Uterus (tissue), 4 donors: ENCODE results near the gene INPP5K. TPM values are rescaled to one million over a fixed set of nuclear protein-coding genes. Genes with fewer than 3 reads are reported as not detected.

ENCODE experiments used
- DNase-seq, 2 donors: peaks; one replicate each; pipeline ENCODE4 v3.0.0-alpha.2; 2019 to 2020
- H3K27ac ChIP-seq, 2 donors: fragments of 200-600 bp; sonication (generic); 1 replicate in 1 of 2; 2 replicates in 1 of 2; pipeline ENCODE4 v1.5.1; 2016 to 2018
- H3K27me3 ChIP-seq, 2 donors: fragments of 200-600 bp; sonication (generic); one replicate each; pipeline ENCODE4 v1.5.1; 2018 to 2019; ENCODE audit warnings: control low read depth in 1 of 2
- H3K36me3 ChIP-seq, 2 donors: fragments of 200-600 bp; sonication (generic); one replicate each; pipeline ENCODE4 v1.5.1; 2019; ENCODE audit warnings: control low read depth in 1 of 2
- H3K4me1 ChIP-seq, 2 donors: fragments of 200-600 bp; sonication (generic); one replicate each; pipeline ENCODE4 v1.5.1; 2018 to 2019; ENCODE audit warnings: control low read depth in 1 of 2
- H3K4me3 ChIP-seq, 2 donors: fragments of 200-600 bp; sonication (generic); 1 replicate in 1 of 2; 2 replicates in 1 of 2; pipeline ENCODE4 v1.5.1; 2018 to 2019; ENCODE audit warnings: mild to moderate bottlenecking in 1 of 2
- H3K9me3 ChIP-seq, 2 donors: fragments of 200-600 bp; sonication (generic); one replicate each; pipeline ENCODE4 v1.5.1; 2019; ENCODE audit warnings: control low read depth in 1 of 2
- POLR2A ChIP-seq, 2 donors: fragments of 450-650 bp; IDR thresholded peaks; one replicate each; pipeline ENCODE4 v1.6.1; 2016; ENCODE audit warnings: antibody characterized with exemption in 2 of 2, mild to moderate bottlenecking in 1 of 2, moderate library complexity in 1 of 2
- intact Hi-C: fragments of 100-400 bp; cut with DNase I; formaldehyde crosslinking; loops from one replicate; pipeline ENCODE4 v1.15.1; 2023; ENCODE audit warnings: low total_unique reads
- total RNA-seq, 4 donors: library from RNA; depleted of rRNA in 3 of 4; stranded (reverse); fragments of >200 nt in 3 of 4; gene quantifications; one replicate each; pipeline versions ENCODE4 v1.1.0 to v1.2.4, GENCODE V29; 2014 to 2023
- TF ChIP-seq, protein P1 (sequence below), 4 experiments: fragments of 200-600 bp in 2 of 4; fragments of 450-650 bp in 2 of 4; sonication (generic) in 2 of 4; IDR thresholded peaks; one replicate each; pipeline ENCODE4 v1.5.1; 2016 to 2019; ENCODE audit warnings: antibody characterized with exemption in 4 of 4, mild to moderate bottlenecking in 2 of 4, moderate library complexity in 1 of 4
- donor health status: DM: yes; HTN: yes; CAD: no.

Gene INPP5K
- total RNA-seq, 4 donors from 2014 or later = 14.1 to 49.3 (median 31.4) TPM

- Histone ChIP-seq H3K4me3 (no peak overlapping the region), H3K27ac (no peak overlapping the region), H3K36me3 (no peaks in the 10 kb centered on the region), H3K4me1 (no peaks in the 10 kb centered on the region), H3K9me3 (no peaks in the 10 kb centered on the region), H3K27me3 (no peaks in the 10 kb centered on the region)
- intact Hi-C loops = no loop called here
- no peak for TF ChIP-seq POLR2A (IDR thresholded peaks at IDR 0.05)
- TF ChIP-seq, protein P1, sequence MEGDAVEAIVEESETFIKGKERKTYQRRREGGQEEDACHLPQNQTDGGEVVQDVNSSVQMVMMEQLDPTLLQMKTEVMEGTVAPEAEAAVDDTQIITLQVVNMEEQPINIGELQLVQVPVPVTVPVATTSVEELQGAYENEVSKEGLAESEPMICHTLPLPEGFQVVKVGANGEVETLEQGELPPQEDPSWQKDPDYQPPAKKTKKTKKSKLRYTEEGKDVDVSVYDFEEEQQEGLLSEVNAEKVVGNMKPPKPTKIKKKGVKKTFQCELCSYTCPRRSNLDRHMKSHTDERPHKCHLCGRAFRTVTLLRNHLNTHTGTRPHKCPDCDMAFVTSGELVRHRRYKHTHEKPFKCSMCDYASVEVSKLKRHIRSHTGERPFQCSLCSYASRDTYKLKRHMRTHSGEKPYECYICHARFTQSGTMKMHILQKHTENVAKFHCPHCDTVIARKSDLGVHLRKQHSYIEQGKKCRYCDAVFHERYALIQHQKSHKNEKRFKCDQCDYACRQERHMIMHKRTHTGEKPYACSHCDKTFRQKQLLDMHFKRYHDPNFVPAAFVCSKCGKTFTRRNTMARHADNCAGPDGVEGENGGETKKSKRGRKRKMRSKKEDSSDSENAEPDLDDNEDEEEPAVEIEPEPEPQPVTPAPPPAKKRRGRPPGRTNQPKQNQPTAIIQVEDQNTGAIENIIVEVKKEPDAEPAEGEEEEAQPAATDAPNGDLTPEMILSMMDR (IDR thresholded peaks at IDR 0.05) = no peak
- no peak for DNase-seq
Observed at GRCh38 chr17:1505586-1505985, 10.8 kb downstream of the INPP5K start.

- intact Hi-C loops = no loop called here
- Histone ChIP-seq H3K27me3 (no peaks in the 10 kb centered on the region), H3K27ac (no peak overlapping the region), H3K4me1 (no peaks in the 10 kb centered on the region), H3K36me3 (no peaks in the 10 kb centered on the region), H3K9me3 (no peaks in the 10 kb centered on the region), H3K4me3 (no peak overlapping the region)
- TF ChIP-seq, protein P1 (IDR thresholded peaks at IDR 0.05) = no peak
- TF ChIP-seq POLR2A (IDR thresholded peaks at IDR 0.05) = no peak
- no peak for DNase-seq
Observed at GRCh38 chr17:1504866-1505265, 11.5 kb downstream of the INPP5K start.

GRCh38 chr17:1503699-1504098 lies 12.7 kb downstream of the INPP5K start:
- Histone ChIP-seq H3K4me3 (no peak overlapping the region), H3K4me1 (no peaks in the 10 kb centered on the region), H3K27me3 (no peaks in the 10 kb centered on the region), H3K27ac (no peak overlapping the region), H3K9me3 (no peaks in the 10 kb centered on the region), H3K36me3 (no peaks in the 10 kb centered on the region)
- no peak for DNase-seq
- intact Hi-C loops = no loop called here
- TF ChIP-seq POLR2A (IDR thresholded peaks at IDR 0.05) = no peak
- TF ChIP-seq, protein P1 (IDR thresholded peaks at IDR 0.05) = no peak

DNA sequence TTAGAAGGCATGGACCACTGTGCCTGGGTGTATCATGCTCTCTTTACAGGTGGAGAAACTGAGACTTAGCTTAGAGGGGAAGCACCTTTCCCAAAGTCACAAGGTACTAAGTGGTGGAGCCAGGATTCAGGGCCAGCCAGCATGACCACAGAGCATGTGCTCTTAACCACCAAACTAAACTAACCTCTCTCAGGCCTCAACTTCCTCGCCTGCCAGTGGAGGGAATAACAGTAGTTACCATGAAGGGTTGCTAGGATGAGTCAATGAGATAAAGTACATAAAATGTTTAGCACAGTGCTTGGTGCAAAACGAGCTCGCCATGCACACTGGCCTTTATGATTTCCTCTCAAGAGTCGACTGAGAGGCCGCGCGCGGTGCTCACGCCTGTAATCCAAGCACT lies 17.5 kb downstream of the INPP5K start:
- H3K27me3 ChIP-seq = no peaks in the 10 kb centered on the region
- no peak overlapping the region for H3K27ac ChIP-seq
- TF ChIP-seq POLR2A (IDR thresholded peaks at IDR 0.05) = no peak
- TF ChIP-seq, protein P1 (IDR thresholded peaks at IDR 0.05) = no peak
- no peaks in the 10 kb centered on the region for H3K9me3 ChIP-seq
- peaks cover 0 to 3% of the 10 kb centered on the region in 2 donors for H3K4me1 ChIP-seq
- H3K36me3 ChIP-seq = no peaks in the 10 kb centered on the region
- no peak overlapping the region for H3K4me3 ChIP-seq
- intact Hi-C loops = no loop called here
- DNase-seq = no peak

- intact Hi-C loops = no loop called here
- H3K27me3 ChIP-seq = no peaks in the 10 kb centered on the region
- no peak for TF ChIP-seq POLR2A (IDR thresholded peaks at IDR 0.05)
- TF ChIP-seq, protein P1 (IDR thresholded peaks at IDR 0.05) = no peak
- H3K27ac ChIP-seq = no peak overlapping the region
- peaks cover 0 to 7% of the 10 kb centered on the region in 2 donors for H3K4me1 ChIP-seq
- H3K4me3 ChIP-seq = no peak overlapping the region
- DNase-seq = no peak
- H3K36me3 ChIP-seq = no peaks in the 10 kb centered on the region
- no peaks in the 10 kb centered on the region for H3K9me3 ChIP-seq
Observed at GRCh38 chr17:1498233-1498632, 18.2 kb downstream of the INPP5K start.
